ENCODE results near the gene SLAIN2.
"Not testable (repeated sequence)": the region's sequence is repeated elsewhere in the genome, so short reads cannot be mapped to it uniquely, and the experiment has no call there.

The SLAIN2 gene

GRCh38 chr4:48340965-48341775, at the start of gene SLAIN2:
TSS of gene SLAIN2 (plus strand) at chr4:48341529. CDS start at chr4:48341740, 211 bp downstream.
- DNase-seq: peak; percentile 96

GRCh38 chr4:48292218-48292790, 49.0 kb upstream of the SLAIN2 start:
- not testable (repeated sequence) for DNase-seq

DNA sequence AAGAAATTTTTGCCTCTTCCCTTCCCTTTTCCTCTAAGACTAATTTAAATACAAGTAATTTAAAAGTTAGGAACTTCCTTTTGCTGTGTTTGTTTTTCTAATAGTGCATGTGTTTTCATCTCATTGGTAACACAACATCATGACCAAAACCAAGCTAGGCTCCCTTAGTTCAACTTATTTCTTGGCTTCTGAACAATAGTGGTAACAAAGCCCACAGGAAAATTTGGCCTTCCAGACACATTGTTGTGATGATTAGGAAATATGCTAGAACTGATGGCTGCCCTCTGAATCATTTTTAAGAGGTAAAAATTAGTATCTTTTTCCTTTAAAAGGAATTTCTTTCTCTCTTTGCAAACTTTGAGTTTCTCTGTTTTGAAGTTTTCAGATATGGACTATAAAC, 46.2 kb upstream of the SLAIN2 start:
- DNase-seq: no peak

GRCh38 chr4:48296365-48296764, 45.0 kb upstream of the SLAIN2 start:
- DNase-seq: no peak

DNA sequence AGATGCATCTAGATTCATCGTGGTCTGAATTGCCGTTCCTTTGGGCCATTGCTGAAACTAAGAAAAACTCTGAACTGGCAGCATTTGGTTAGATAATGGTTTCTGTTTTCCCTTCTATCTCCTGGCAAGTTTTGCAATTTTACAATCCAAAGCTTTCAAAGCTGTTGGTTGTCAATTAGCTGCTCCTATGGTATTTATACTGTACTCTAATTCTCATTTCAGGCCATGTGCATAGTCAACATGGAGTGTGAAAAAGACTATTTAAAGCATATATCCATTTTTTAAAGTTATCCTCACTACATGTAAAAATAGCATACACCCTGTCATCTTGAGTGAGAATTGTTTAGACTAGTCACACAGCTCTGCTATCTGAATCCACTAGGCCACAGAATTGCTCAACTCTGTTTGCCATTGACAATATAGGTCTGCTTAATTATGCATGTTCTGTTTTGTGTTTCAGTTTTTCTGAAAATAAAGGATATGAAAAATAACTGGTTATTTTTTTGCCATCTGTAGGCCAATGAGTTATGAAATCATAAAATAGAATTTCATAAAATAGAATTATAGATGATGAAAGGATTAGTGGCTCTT, 44.0 kb upstream of the SLAIN2 start:
- no peak for DNase-seq

GRCh38 chr4:48299560-48299959, 41.8 kb upstream of the SLAIN2 start:
- no peak for DNase-seq

GRCh38 chr4:48300004-48300403, 41.3 kb upstream of the SLAIN2 start:
- DNase-seq: no peak

DNA sequence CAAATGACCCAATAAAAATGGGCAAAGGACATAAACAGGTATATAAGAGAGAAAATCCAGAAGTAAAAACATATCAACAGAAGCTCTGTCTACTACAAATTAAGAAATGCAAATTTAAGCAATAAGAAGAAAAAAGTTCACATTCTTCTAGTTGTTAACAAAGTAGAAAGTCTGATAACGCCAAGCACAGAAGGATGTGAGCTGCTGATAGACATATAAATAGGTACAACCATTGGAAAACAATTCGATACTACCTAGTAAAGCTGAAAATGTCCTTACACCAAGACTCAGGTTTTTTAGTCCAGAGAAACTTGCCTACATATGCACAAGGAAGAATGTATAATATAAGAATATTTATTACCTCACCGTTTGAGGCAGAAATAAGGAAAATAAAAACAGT, 35.8 kb upstream of the SLAIN2 start:
- no peak for DNase-seq

- no peak for DNase-seq
These were observed 33.8 kb upstream of the SLAIN2 start for GRCh38 chr4:48307528-48307927.

GRCh38 chr4:48308901-48309300, 32.4 kb upstream of the SLAIN2 start:
- DNase-seq: no peak

DNA sequence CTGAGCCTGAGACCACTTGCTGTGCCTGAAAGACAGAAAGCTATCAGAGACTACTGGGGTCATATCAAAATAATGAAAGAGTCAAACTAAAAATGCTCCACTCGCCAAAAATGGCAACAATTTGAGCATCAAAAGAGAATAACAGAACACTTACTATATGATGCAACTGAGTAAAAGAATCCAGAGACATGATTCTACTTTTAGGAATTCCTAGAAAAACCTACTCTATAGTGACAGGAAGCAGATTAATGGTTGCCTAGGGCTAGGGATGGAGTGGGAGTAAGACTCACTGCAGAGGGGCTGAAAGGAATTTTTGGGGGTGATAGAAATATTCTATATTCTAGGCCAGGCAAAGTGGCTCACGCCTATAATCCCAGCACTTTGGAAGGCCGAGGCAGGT, 29.4 kb upstream of the SLAIN2 start:
- no peak for DNase-seq

- DNase-seq: not testable (repeated sequence)
These were observed 26.6 kb upstream of the SLAIN2 start for GRCh38 chr4:48314746-48315145.

GRCh38 chr4:48315728-48316630, 25.4 kb upstream of the SLAIN2 start:
- peak; percentile 35 for DNase-seq

DNA sequence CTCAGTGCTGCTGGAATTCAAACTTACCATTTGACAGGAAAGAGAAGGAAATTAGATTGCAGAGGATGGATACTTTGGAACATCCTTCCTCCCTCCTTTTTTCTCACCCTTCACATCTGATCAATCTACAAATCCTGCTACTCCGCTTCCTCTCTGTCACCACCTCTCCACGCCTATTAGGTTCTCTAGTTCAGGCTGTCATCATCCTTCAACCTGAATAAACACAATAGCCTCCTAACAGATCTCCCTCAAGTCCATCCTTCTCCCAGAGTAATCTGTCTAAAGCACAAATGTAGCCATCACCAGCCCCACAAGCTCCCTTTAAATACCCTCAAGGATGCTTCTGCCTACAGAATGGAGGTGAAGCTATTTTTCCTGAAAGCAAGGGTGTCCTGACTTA, 20.0 kb upstream of the SLAIN2 start:
- no peak for DNase-seq

DNA sequence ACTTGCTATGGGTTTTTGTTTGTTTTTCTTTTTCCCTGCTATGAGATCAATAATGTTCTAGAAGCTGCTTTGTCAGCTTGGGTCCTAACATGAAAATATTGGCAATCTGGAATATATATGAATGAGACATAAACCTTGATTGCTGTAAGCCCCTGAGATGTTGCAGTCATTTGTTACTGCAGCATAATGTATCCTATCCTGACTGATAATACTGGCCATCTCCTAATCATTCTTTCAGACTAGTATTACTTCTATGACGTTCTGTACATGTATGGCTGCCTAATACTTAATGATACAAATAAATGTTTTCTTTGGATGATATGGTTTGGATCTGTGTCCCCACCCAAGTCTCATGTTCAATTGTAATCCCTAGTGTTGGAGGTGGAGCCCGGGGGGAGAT, 19.3 kb upstream of the SLAIN2 start:
- DNase-seq: no peak

- no peak for DNase-seq
These were observed 17.0 kb upstream of the SLAIN2 start for GRCh38 chr4:48324281-48324680.

DNA sequence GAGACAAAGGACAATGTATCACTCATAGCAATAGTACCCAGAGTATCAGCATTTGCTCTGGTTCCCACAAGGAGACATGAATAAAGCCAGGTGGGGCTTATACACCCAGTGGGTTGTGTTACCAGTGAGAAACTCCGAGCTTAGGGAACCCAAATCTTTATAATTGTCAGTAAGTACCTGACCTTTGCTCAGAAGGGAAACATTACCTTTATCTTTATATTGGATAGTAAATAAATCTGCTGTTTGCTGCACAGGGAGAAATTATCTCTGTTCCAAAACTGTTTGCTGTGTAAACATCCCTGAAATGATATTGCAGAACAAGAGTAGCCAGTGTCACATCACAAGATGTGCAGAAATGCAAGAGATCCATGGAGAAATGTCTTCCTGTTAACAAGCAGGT, 12.1 kb upstream of the SLAIN2 start:
- DNase-seq: no peak

DNA sequence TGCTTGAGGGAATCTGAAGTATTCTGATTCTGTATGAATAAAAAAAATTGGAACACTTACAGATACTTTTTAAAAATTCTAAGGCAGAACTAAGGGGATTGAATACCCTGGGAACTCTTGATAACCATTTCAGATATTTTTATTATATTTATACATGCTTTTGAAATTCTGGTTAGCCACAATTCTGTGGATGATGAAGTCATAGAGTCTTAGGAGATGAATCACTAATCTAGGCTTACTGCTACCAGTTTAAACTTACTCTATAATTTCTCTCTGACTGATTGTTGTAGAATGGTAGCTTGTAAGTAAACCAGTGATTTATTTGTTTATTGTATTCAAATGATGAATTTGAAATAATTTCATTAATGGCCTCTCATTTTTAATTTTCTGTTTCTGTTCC, 11.4 kb upstream of the SLAIN2 start:
- DNase-seq: peak; percentile 89

- DNase-seq: no peak
These were observed 9.6 kb upstream of the SLAIN2 start for GRCh38 chr4:48331577-48332330.

GRCh38 chr4:48332661-48333060, 8.7 kb upstream of the SLAIN2 start:
- DNase-seq: no peak

DNA sequence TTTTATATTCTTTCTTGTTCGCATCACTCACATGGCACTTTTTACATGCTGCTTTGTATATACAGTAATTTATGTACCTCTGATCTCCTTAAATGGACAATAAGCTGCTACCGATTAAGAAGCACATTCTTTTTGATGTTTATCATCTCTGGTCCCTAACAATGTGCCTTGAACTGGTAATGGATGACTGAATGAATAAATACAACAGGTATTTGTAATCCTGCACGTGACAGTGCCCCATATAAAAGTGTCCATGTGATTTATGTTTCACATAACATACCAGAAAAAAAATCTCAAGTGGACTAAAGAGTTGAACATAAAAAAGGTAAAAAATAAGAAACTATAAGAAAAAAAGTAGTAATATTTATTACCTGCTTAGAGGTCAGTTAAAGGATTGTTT, 7.7 kb upstream of the SLAIN2 start:
- DNase-seq: peak; percentile 66

DNA sequence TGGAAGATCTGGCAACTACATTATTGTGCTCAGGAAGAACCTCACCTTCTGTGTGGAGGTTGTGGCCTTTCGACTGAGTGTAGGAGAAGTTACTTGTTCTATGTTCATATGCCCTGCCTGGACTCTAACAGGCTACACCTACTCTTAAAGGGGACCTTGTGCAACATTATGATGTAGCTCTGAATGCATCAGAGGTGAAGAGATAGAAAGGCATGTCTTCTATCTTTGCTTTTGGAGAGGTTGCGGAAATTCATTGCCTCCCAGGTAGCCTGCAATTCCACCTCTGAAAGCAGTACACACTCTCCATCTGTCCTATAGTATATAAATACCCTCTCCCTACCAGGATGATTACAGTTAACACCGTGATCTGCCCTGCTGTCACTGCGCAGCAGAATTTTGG, 7.1 kb upstream of the SLAIN2 start:
- no peak for DNase-seq
